Naive thymus-derived CD4-positive, alpha-beta T cell (primary cell): ENCODE results near the gene KRT8. TPM values are rescaled to one million over a fixed set of nuclear protein-coding genes. Genes with fewer than 3 reads are reported as not detected.
A peak's percentile ranks its signal among the peaks of the same experiment; 100 is the strongest.
"Not testable (repeated sequence)": the region's sequence is repeated elsewhere in the genome, so short reads cannot be mapped to it uniquely, and the experiment has no call there.

Experiments
- ATAC-seq: fragments of 150-1000 bp; cut with Tn5 transposase; 2 replicates; pipeline ENCODE4 v1.10.0; 2021; ENCODE audit warnings: mild to moderate bottlenecking, moderate library complexity
- CTCF ChIA-PET: fragments of 350-600 bp; sonication (Branson Sonifier 250); formaldehyde crosslinking; loops from one replicate; lab custom pipeline; 2021; ENCODE audit warnings: antibody characterized with exemption; lab: Charles Lee
- POLR2A ChIA-PET: fragments of 350-600 bp; sonication (Branson Sonifier 250); formaldehyde crosslinking; loops from one replicate; lab custom pipeline; 2021; ENCODE audit warnings: antibody characterized with exemption, inconsistent platforms; lab: Charles Lee
- DNase-seq, 9 donors: peaks; one replicate each; pipeline versions ENCODE4 v3.0.0 to v3.0.0-alpha.2; 2020 to 2022; ENCODE audit warnings: mixed read lengths in 1 of 9
- H3K27ac ChIP-seq: one replicate; pipeline ENCODE4 v1.7.0; 2013; ENCODE audit warnings: mild to moderate bottlenecking, low read depth, low read length, moderate library complexity
- H3K27me3 ChIP-seq, 2 donors: one replicate each; pipeline ENCODE4 v1.7.0; 2013; ENCODE audit warnings: low read length in 2 of 2, mild to moderate bottlenecking in 2 of 2, moderate library complexity in 2 of 2; ENCODE audit not compliant: control insufficient read depth in 2 of 2, insufficient read depth in 2 of 2
- H3K36me3 ChIP-seq, 3 experiments: 1 replicate in 2 of 3; 2 replicates in 1 of 3; pipeline ENCODE4 v1.7.0; 2013; ENCODE audit warnings: low read length in 3 of 3, mild to moderate bottlenecking in 3 of 3, moderate library complexity in 1 of 3; ENCODE audit not compliant: insufficient read depth in 3 of 3, control insufficient read depth in 2 of 3
- H3K4me1 ChIP-seq, 2 donors: one replicate each; pipeline ENCODE4 v1.7.0; 2013; ENCODE audit warnings: low read length in 2 of 2, mild to moderate bottlenecking in 2 of 2, moderate library complexity in 1 of 2; ENCODE audit not compliant: control insufficient read depth in 2 of 2, insufficient read depth in 2 of 2
- H3K4me3 ChIP-seq: 2 replicates; pipeline ENCODE4 v1.7.0; 2013; ENCODE audit warnings: mild to moderate bottlenecking, low read length
- H3K9me3 ChIP-seq, 3 experiments: 1 replicate in 2 of 3; 2 replicates in 1 of 3; pipeline ENCODE4 v1.7.0; 2013; ENCODE audit warnings: low read length in 3 of 3; ENCODE audit not compliant: control insufficient read depth in 2 of 3
- H3K27ac Mint-ChIP-seq, 9 donors: one replicate each; pipeline ENCODE4 v1.8.0; 2020 to 2022; ENCODE audit warnings: mixed read lengths in 9 of 9, mild to moderate bottlenecking in 8 of 9, moderate library complexity in 5 of 9, inconsistent platforms in 2 of 9
- H3K27me3 Mint-ChIP-seq, 5 donors: one replicate each; pipeline ENCODE4 v1.8.0; 2021 to 2022; ENCODE audit warnings: mixed read lengths in 5 of 5, mild to moderate bottlenecking in 1 of 5
- H3K36me3 Mint-ChIP-seq, 5 donors: one replicate each; pipeline ENCODE4 v1.8.0; 2020 to 2022; ENCODE audit warnings: mixed read lengths in 5 of 5, mild to moderate bottlenecking in 3 of 5, inconsistent platforms in 1 of 5
- H3K4me1 Mint-ChIP-seq, 7 donors: one replicate each; pipeline ENCODE4 v1.8.0; 2020 to 2022; ENCODE audit warnings: mixed read lengths in 7 of 7, mild to moderate bottlenecking in 3 of 7, inconsistent platforms in 1 of 7
- H3K4me3 Mint-ChIP-seq, 10 donors: one replicate each; pipeline ENCODE4 v1.8.0; 2020 to 2022; ENCODE audit warnings: mild to moderate bottlenecking in 10 of 10, mixed read lengths in 10 of 10, moderate library complexity in 6 of 10, inconsistent platforms in 2 of 10
- H3K9me3 Mint-ChIP-seq, 11 donors: one replicate each; pipeline ENCODE4 v1.8.0; 2020 to 2022; ENCODE audit warnings: mixed read lengths in 11 of 11, mild to moderate bottlenecking in 4 of 11, inconsistent platforms in 1 of 11, moderate library complexity in 1 of 11
- intact Hi-C, 2 donors: fragments of 100-400 bp; cut with micrococcal nuclease; formaldehyde crosslinking; loops; one replicate each; pipeline ENCODE4 v1.15.1; 2023
- polyA plus RNA-seq, 2 donors: library from polyadenylated mRNA; unstranded; fragments of 300-500 nt; fragmentation: Illumina TruSeq; gene quantifications; one replicate each; pipeline ENCODE4 v1.2.3, GENCODE V29; 2021
- total RNA-seq, 6 experiments: library from RNA in 5 of 6; stranded (reverse) in 5 of 6; gene quantifications; 1 replicate in 5 of 6; 2 replicates in 1 of 6; pipeline ENCODE4 v1.2.3 and lab custom pipeline; 2021 to 2026

Gene KRT8
- total RNA-seq (under 1 TPM in 4 of 5 experiments, not detected in 1; 0.15 to 0.62 (median 0.59) TPM), polyA plus RNA-seq (under 1 TPM in 1 of 2 donors, not detected in 1; 0.09 TPM), total RNA-seq (lab: John Stamatoyannopoulos, UW) (6.5 reads per million, percentile 28 among the genes with 10 or more reads in this experiment)

GRCh38 chr12:52904509-52905300 lies at the start of gene KRT8:
Gene KRT8 (minus strand): TSS chr12:52905076. CDS start chr12:52904981, 95 bp downstream.
- H3K36me3 Mint-ChIP-seq, DNase-seq, H3K9me3 ChIP-seq, H3K4me3 ChIP-seq, CTCF ChIA-PET, ATAC-seq, H3K27me3 ChIP-seq, H3K9me3 Mint-ChIP-seq, H3K36me3 ChIP-seq, H3K4me1 ChIP-seq: not testable (repeated sequence)
- peak within 1 kb of the TSS; percentile 7 for H3K27ac ChIP-seq
- intact Hi-C loops = loop anchor here in 1 of 2 donors (5.0 kb wide), 1 partner anchor 43 kb away; the partner anchor contains the start of gene KRT18
- Mint-ChIP-seq H3K4me3 (peak within 1 kb of the TSS; percentile 35 to 89 (median 76)), H3K4me1 (peaks cover 4 to 19% (median 7%) of the 10 kb centered on the region in 7 donors), H3K27me3 (peaks cover 0 to 15% (median 0%) of the 10 kb centered on the region in 5 donors), H3K27ac (peak within 1 kb of the TSS in 7 of 9 donors; percentile 11 to 76 (median 44))
- POLR2A ChIA-PET = interaction anchor here (0.5 kb wide), 1 partner anchor 11 kb away, joined by 3 read pairs; no protein-coding TSS in a partner anchor

- Histone ChIP-seq H3K4me1 (peaks cover 0 to 6% of the 10 kb centered on the region in 2 donors), H3K27me3 (no peaks in the 10 kb centered on the region), H3K4me3 (no peak overlapping the region), H3K27ac (no peak overlapping the region), H3K9me3 (no peaks in the 10 kb centered on the region), H3K36me3 (peaks cover 0 to 9% (median 0%) of the 10 kb centered on the region in 3 experiments)
- no peak overlapping the region for H3K4me3 Mint-ChIP-seq
- ATAC-seq (no peak), DNase-seq (no peak)
- intact Hi-C loops = no loop called here
- CTCF ChIA-PET = no interaction called here
- peaks cover 0 to 21% (median 0%) of the 10 kb centered on the region in 5 donors for H3K36me3 Mint-ChIP-seq
- no peaks in the 10 kb centered on the region for H3K9me3 Mint-ChIP-seq
- peaks cover 0 to 7% (median 0%) of the 10 kb centered on the region in 5 donors for H3K27me3 Mint-ChIP-seq
- peak overlapping the region in 1 of 9 donors; percentile 20 for H3K27ac Mint-ChIP-seq
- POLR2A ChIA-PET = no interaction called here
- H3K4me1 Mint-ChIP-seq = peaks cover 5 to 17% (median 11%) of the 10 kb centered on the region in 7 donors
Observed at GRCh38 chr12:52953181-52953841, 48.4 kb upstream of the KRT8 start.

- Mint-ChIP-seq H3K4me1 (peaks cover 5 to 22% (median 12%) of the 10 kb centered on the region in 7 donors), H3K36me3 (peaks cover 0 to 21% (median 0%) of the 10 kb centered on the region in 5 donors), H3K27me3 (peaks cover 0 to 7% (median 0%) of the 10 kb centered on the region in 5 donors), H3K27ac (peak overlapping the region in 1 of 9 donors; percentile 52), H3K4me3 (no peak overlapping the region), H3K9me3 (no peaks in the 10 kb centered on the region)
- H3K9me3 ChIP-seq = no peaks in the 10 kb centered on the region
- no peak for DNase-seq
- H3K27me3 ChIP-seq = no peaks in the 10 kb centered on the region
- peaks cover 0 to 10% of the 10 kb centered on the region in 2 donors for H3K4me1 ChIP-seq
- ChIA-PET POLR2A (interaction anchor here (0.7 kb wide), 1 partner anchor 8 kb away, joined by 3 read pairs; no protein-coding TSS in a partner anchor), CTCF (interaction anchor here (1.1 to 2.1 kb wide), 4 partner anchors 11 to 72 kb away, joined by 4 to 10 read pairs (median 6); no protein-coding TSS in a partner anchor)
- no peak overlapping the region for H3K4me3 ChIP-seq
- no peak for ATAC-seq
- H3K36me3 ChIP-seq = peaks cover 0 to 9% (median 0%) of the 10 kb centered on the region in 3 experiments
- H3K27ac ChIP-seq = no peak overlapping the region
- intact Hi-C loops = no loop called here
Observed at GRCh38 chr12:52952076-52952801, 47.4 kb upstream of the KRT8 start.

- Mint-ChIP-seq H3K36me3 (peaks cover 0 to 21% (median 0%) of the 10 kb centered on the region in 5 donors), H3K4me3 (no peak overlapping the region), H3K27me3 (peaks cover 0 to 10% (median 0%) of the 10 kb centered on the region in 5 donors), H3K27ac (no peak overlapping the region), H3K9me3 (no peaks in the 10 kb centered on the region), H3K4me1 (peaks cover 3 to 18% (median 6%) of the 10 kb centered on the region in 7 donors)
- Histone ChIP-seq H3K4me1 (peaks cover 0 to 5% of the 10 kb centered on the region in 2 donors), H3K27ac (no peak overlapping the region), H3K9me3 (no peaks in the 10 kb centered on the region), H3K4me3 (no peak overlapping the region), H3K36me3 (peaks cover 0 to 9% (median 0%) of the 10 kb centered on the region in 3 experiments), H3K27me3 (no peaks in the 10 kb centered on the region)
- DNase-seq = no peak
- ATAC-seq = no peak
- ChIA-PET CTCF (interaction anchor here (1.1 to 2.1 kb wide), 4 partner anchors 12 to 71 kb away, joined by 4 to 10 read pairs (median 6); no protein-coding TSS in a partner anchor), POLR2A (interaction anchor here (0.7 kb wide), 1 partner anchor 8 kb away, joined by 3 read pairs; no protein-coding TSS in a partner anchor)
- intact Hi-C loops = no loop called here
Observed at GRCh38 chr12:52951640-52952039, 46.8 kb upstream of the KRT8 start.

- peaks cover 0 to 21% (median 0%) of the 10 kb centered on the region in 5 donors for H3K36me3 Mint-ChIP-seq
- no peak overlapping the region for H3K4me3 Mint-ChIP-seq
- Histone ChIP-seq H3K27ac (no peak overlapping the region), H3K27me3 (no peaks in the 10 kb centered on the region), H3K4me1 (peaks cover 0 to 5% of the 10 kb centered on the region in 2 donors), H3K36me3 (peaks cover 0 to 9% (median 0%) of the 10 kb centered on the region in 3 experiments), H3K4me3 (no peak overlapping the region), H3K9me3 (no peaks in the 10 kb centered on the region)
- peak overlapping the region in 4 of 9 donors; percentile 3 to 62 (median 20) for H3K27ac Mint-ChIP-seq
- no peak for ATAC-seq
- DNase-seq = no peak
- CTCF ChIA-PET = interaction anchor here (1.1 to 2.1 kb wide), 3 partner anchors 12 to 66 kb away, joined by 5 to 10 read pairs (median 6); no protein-coding TSS in a partner anchor
- H3K9me3 Mint-ChIP-seq = no peaks in the 10 kb centered on the region
- H3K4me1 Mint-ChIP-seq = peaks cover 2 to 18% (median 6%) of the 10 kb centered on the region in 7 donors
- POLR2A ChIA-PET = interaction anchor here (0.7 kb wide), 1 partner anchor 9 kb away, joined by 3 read pairs; no protein-coding TSS in a partner anchor
- intact Hi-C loops = no loop called here
- peaks cover 0 to 10% (median 0%) of the 10 kb centered on the region in 5 donors for H3K27me3 Mint-ChIP-seq
Observed at GRCh38 chr12:52951126-52951525, 46.2 kb upstream of the KRT8 start.
